Mesenchymal stem cell (in vitro differentiated cells and primary cell): ENCODE measurements around the gene GALNT10.
A peak's percentile ranks its signal among the peaks of the same experiment; 100 is the strongest.

Experiments used
- DNase-seq: peaks from one replicate; pipeline ENCODE4 v3.0.0-alpha.2; 2013
- H2AFZ ChIP-seq: one replicate; pipeline ENCODE4 v1.6.1; 2013; ENCODE audit warnings: low read depth, mild to moderate bottlenecking, control low read depth, inconsistent platforms, low read length, moderate library complexity
- H2AK5ac ChIP-seq: 2 replicates; pipeline ENCODE4 v1.6.1; 2013; ENCODE audit warnings: low read length, moderate library complexity, mild to moderate bottlenecking, inconsistent platforms; ENCODE audit not compliant: severe bottlenecking
- H2BK120ac ChIP-seq: one replicate; pipeline ENCODE4 v1.6.1; 2013; ENCODE audit warnings: low read depth, mild to moderate bottlenecking, inconsistent platforms, low read length, moderate library complexity
- H2BK12ac ChIP-seq, 2 experiments: one replicate each; pipeline ENCODE4 v1.6.1; 2013; ENCODE audit warnings: inconsistent platforms in 2 of 2, low read length in 2 of 2, mild to moderate bottlenecking in 2 of 2, moderate library complexity in 2 of 2, control low read depth in 1 of 2
- H2BK15ac ChIP-seq: one replicate; pipeline ENCODE4 v1.6.1; 2013; ENCODE audit warnings: mild to moderate bottlenecking, low read depth, inconsistent platforms; ENCODE audit not compliant: poor library complexity, severe bottlenecking
- H2BK5ac ChIP-seq: 2 replicates; pipeline ENCODE4 v1.6.1; 2013; ENCODE audit warnings: low read depth, mild to moderate bottlenecking, low read length, control low read depth, inconsistent platforms; ENCODE audit not compliant: poor library complexity, severe bottlenecking
- H3K14ac ChIP-seq, 2 experiments: one replicate each; pipeline ENCODE4 v1.6.1; 2013; ENCODE audit warnings: inconsistent platforms in 2 of 2, low read length in 2 of 2, control low read depth in 1 of 2, mild to moderate bottlenecking in 1 of 2, moderate library complexity in 1 of 2
- H3K18ac ChIP-seq, 2 experiments: one replicate each; pipeline ENCODE4 v1.6.1; 2013; ENCODE audit warnings: inconsistent platforms in 2 of 2, low read length in 2 of 2, control low read depth in 1 of 2, low read depth in 1 of 2, mild to moderate bottlenecking in 1 of 2
- H3K23ac ChIP-seq, 2 experiments: one replicate each; pipeline ENCODE4 v1.6.1; 2013; ENCODE audit warnings: inconsistent platforms in 2 of 2, low read length in 2 of 2, mild to moderate bottlenecking in 2 of 2, moderate library complexity in 2 of 2, control low read depth in 1 of 2
- H3K27ac ChIP-seq: 2 replicates; pipeline ENCODE4 v1.5.1; 2013; ENCODE audit warnings: mild to moderate bottlenecking, moderate library complexity, low read length, control low read depth, inconsistent platforms; ENCODE audit not compliant: poor library complexity, severe bottlenecking
- H3K27me3 ChIP-seq, 2 experiments: 2 replicates each; pipeline versions ENCODE4 v1.6.1 to v1.7.0; 2013; ENCODE audit warnings: low read length in 2 of 2, mild to moderate bottlenecking in 2 of 2, moderate library complexity in 2 of 2, control low read depth in 1 of 2, inconsistent platforms in 1 of 2; ENCODE audit not compliant: control insufficient read depth in 1 of 2, insufficient read depth in 1 of 2
- H3K36me3 ChIP-seq, 2 experiments: 2 replicates each; pipeline versions ENCODE4 v1.6.1 to v1.7.0; 2013; ENCODE audit warnings: low read length in 2 of 2, control low read depth in 1 of 2, inconsistent platforms in 1 of 2, low read depth in 1 of 2, mild to moderate bottlenecking in 1 of 2; ENCODE audit not compliant: insufficient read depth in 2 of 2, control insufficient read depth in 1 of 2
- H3K4ac ChIP-seq, 2 experiments: one replicate each; pipeline ENCODE4 v1.6.1; 2013; ENCODE audit warnings: inconsistent platforms in 2 of 2, low read length in 2 of 2, mild to moderate bottlenecking in 2 of 2, moderate library complexity in 2 of 2, control low read depth in 1 of 2, low read depth in 1 of 2
- H3K4me1 ChIP-seq: 2 replicates; pipeline ENCODE4 v1.6.1; 2013; ENCODE audit warnings: low read depth, low read length, control low read depth; ENCODE audit not compliant: control insufficient read depth, insufficient read depth
- H3K4me2 ChIP-seq: 2 replicates; pipeline ENCODE4 v1.6.1; 2013; ENCODE audit warnings: low read length, mild to moderate bottlenecking, inconsistent platforms; ENCODE audit not compliant: poor library complexity, severe bottlenecking
- H3K4me3 ChIP-seq, 2 experiments: 2 replicates each; pipeline versions ENCODE4 v1.5.1 to v1.7.0; 2013; ENCODE audit warnings: low read length in 2 of 2, mild to moderate bottlenecking in 2 of 2, control low read depth in 1 of 2, low read depth in 1 of 2; ENCODE audit not compliant: insufficient read depth in 1 of 2
- H3K79me1 ChIP-seq: replicated peaks from 2 replicates; pipeline ENCODE4 v1.6.1; 2013; ENCODE audit warnings: mild to moderate bottlenecking, control low read depth, low read length, inconsistent platforms; ENCODE audit not compliant: poor library complexity, severe bottlenecking
- H3K9ac ChIP-seq: 2 replicates; pipeline ENCODE4 v1.7.0; 2013; ENCODE audit warnings: mild to moderate bottlenecking, low read length, moderate library complexity
- H3K9me3 ChIP-seq: 2 replicates; pipeline ENCODE4 v1.7.0; 2013; ENCODE audit warnings: mild to moderate bottlenecking, low read length; ENCODE audit not compliant: control insufficient read depth
- H4K8ac ChIP-seq: one replicate; pipeline ENCODE4 v1.6.1; 2013; ENCODE audit warnings: inconsistent platforms, mild to moderate bottlenecking, low read length, moderate library complexity
- H4K91ac ChIP-seq: one replicate; pipeline ENCODE4 v1.6.1; 2013; ENCODE audit warnings: mild to moderate bottlenecking, low read length, inconsistent platforms
- WGBS: methylation state at CpG from one replicate; pipeline ENCODE4 v1.1.7; 2013; ENCODE audit warnings: mixed read lengths; 5-methylcytosine and 5-hydroxymethylcytosine counted together

GALNT10 gene

DNA sequence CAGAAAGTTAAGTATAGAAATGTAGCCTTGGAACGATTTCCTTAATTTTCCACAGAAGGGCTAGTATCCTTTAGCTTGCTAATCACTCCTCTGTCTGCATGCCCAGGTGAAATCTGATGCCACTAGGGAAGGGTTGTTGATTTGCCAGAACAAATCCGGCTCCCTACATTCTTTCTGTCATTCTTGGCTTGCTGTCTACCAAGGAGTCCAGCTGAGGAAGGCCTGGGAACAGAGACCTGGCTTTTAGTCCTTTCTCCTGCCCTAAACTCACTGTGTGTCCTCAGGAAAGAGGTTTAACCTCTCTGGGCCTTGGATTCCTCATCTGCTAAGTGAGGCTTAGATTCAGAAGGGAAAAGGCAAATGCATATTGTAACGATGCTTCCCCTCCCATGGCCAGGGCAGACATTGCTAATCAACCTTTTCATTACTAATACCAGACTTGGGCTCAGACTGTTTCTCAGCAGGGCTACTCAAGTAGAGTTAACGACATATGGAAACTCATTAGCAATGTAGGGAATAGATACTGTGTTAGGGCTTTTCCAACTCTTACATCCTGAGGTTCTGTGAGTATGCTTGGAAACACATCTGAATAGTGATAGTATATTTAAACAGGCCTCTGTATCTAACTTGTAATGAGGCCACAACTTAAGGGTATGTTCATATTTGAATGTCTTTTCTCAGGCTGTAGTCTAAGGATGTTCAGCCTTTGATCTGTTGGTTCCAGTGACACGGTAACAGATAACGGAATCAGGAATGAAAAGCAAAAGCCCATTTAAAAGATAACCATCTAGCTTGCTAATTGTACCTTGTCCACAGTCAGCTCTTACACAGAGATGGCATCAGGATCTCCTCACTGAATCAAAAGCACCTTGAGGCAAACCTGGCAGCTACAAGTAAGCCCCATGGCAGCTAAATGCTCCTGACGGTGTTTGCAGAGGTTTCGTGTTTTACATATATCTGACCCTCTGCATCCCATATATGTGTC, 4.1 kb downstream of the GALNT10 start:
- H3K4me2 ChIP-seq, result no peak overlapping the region
- no peak overlapping the region for H4K8ac ChIP-seq
- no peak overlapping the region for H3K14ac ChIP-seq
- H3K36me3 ChIP-seq, result peaks cover 0 to 19% of the 10 kb centered on the region in 2 experiments
- WGBS, result 80% methylated on average over 7 of the region's 8 CpGs
- no peak overlapping the region for H4K91ac ChIP-seq
- H2BK12ac ChIP-seq, result no peak overlapping the region
- H2BK120ac ChIP-seq, result no peak overlapping the region
- peaks cover 23% of the 10 kb centered on the region for H3K4me1 ChIP-seq
- H3K18ac ChIP-seq, result no peak overlapping the region
- no peak overlapping the region for H3K4ac ChIP-seq
- no peak overlapping the region for H3K4me3 ChIP-seq
- H2BK15ac ChIP-seq, result no peak overlapping the region
- H2AFZ ChIP-seq, result no peak overlapping the region
- H3K27ac ChIP-seq, result no peak overlapping the region
- H3K9ac ChIP-seq, result no peak overlapping the region
- no peaks in the 10 kb centered on the region for H3K9me3 ChIP-seq
- no peak for DNase-seq
- H3K23ac ChIP-seq, result no peak overlapping the region
- H2BK5ac ChIP-seq, result no peak overlapping the region
- peaks cover 32% of the 10 kb centered on the region for H3K79me1 ChIP-seq
- H3K27me3 ChIP-seq, result peaks cover 0 to 1% of the 10 kb centered on the region in 2 experiments
- H2AK5ac ChIP-seq, result no peak overlapping the region

DNA sequence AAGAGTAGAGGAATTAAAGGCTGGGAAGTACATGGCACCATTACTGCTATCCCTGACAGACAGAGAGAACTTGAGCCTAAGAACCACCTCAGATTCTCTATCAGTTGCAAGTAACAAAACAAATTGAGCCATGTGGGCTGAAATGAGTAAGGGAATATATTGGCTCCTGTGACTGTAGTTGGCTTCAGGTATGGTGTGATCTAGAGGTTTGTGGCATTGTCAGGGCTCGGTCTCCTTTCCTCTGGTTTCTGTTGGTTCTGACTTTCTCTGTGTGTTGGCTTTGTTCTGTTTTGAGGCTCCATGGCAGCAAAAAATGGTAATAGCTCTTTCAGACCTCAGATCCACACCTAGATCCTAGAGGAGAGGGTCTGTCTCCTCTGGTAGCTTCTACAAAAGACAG, 5.7 kb downstream of the GALNT10 start:
- H3K4me3 ChIP-seq, result no peak overlapping the region
- H3K9me3 ChIP-seq, result no peaks in the 10 kb centered on the region
- no peak overlapping the region for H4K8ac ChIP-seq
- no peak overlapping the region for H2AK5ac ChIP-seq
- no peak overlapping the region for H2AFZ ChIP-seq
- no peak overlapping the region for H3K14ac ChIP-seq
- WGBS, result 100% methylated on average over 1 of the region's 1 CpG
- H3K36me3 ChIP-seq, result peaks cover 0 to 28% of the 10 kb centered on the region in 2 experiments
- peak overlapping the region in 1 of 2 experiments; percentile 70 for H3K18ac ChIP-seq
- H3K27me3 ChIP-seq, result no peaks in the 10 kb centered on the region
- no peak overlapping the region for H2BK5ac ChIP-seq
- no peak for DNase-seq
- H2BK120ac ChIP-seq, result no peak overlapping the region
- peak overlapping the region in 1 of 2 experiments; percentile 58 for H3K4ac ChIP-seq
- H3K27ac ChIP-seq, result no peak overlapping the region
- H2BK15ac ChIP-seq, result no peak overlapping the region
- no peak overlapping the region for H3K23ac ChIP-seq
- no peak overlapping the region for H3K4me2 ChIP-seq
- H2BK12ac ChIP-seq, result peak overlapping the region in 1 of 2 experiments; percentile 29
- no peak overlapping the region for H4K91ac ChIP-seq
- H3K79me1 ChIP-seq, result peaks cover 31% of the 10 kb centered on the region
- no peak overlapping the region for H3K9ac ChIP-seq
- peaks cover 22% of the 10 kb centered on the region for H3K4me1 ChIP-seq

DNA sequence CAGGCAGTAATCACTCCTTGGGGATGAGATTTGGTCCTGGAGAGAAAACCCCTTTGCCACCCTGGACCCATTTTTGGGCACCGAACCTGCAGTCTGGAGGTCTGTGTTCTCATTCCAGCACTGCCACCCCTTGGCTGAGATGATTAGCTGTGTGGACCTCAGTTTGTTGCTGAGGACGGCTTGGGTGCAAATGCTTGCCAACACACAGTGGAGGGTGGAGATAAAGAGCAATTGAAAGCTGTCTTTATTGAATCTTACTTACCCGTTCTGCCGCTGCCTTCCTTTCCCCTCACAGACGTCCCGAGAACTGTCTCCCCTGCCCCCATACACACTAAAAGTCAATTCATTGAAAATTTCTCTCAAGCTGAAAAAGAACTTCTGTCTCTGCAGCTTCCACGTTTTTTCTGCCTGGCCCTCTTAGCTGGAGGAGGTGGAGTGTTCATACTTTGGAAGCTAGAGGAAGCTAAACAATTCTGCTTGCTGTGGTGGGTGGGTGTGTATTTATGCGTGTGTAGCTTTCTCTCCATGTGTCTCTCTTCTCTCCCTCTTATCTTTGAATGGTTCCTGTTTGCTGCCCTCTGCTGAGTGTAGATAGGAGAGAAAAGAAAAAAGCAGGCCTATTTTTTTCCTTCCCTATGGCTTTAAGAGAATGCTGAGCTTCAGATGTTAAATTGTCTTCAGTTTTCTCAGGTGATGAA, 6.6 kb downstream of the GALNT10 start:
- Histone ChIP-seq H2BK12ac (peak overlapping the region in 1 of 2 experiments; percentile 7), H3K4me2 (no peak overlapping the region), H3K23ac (no peak overlapping the region), H3K36me3 (peaks cover 0 to 30% of the 10 kb centered on the region in 2 experiments), H3K79me1 (peaks cover 33% of the 10 kb centered on the region), H2BK5ac (no peak overlapping the region), H3K27me3 (no peaks in the 10 kb centered on the region), H4K91ac (no peak overlapping the region), H3K4me1 (peaks cover 17% of the 10 kb centered on the region), H3K9ac (peak overlapping the region; percentile 4), H2BK120ac (no peak overlapping the region), H2BK15ac (no peak overlapping the region), H3K18ac (no peak overlapping the region), H3K27ac (no peak overlapping the region), H3K9me3 (no peaks in the 10 kb centered on the region), H4K8ac (no peak overlapping the region), H2AFZ (no peak overlapping the region), H2AK5ac (no peak overlapping the region), H3K4me3 (no peak overlapping the region), H3K4ac (peak overlapping the region in 1 of 2 experiments; percentile 17), H3K14ac (peak overlapping the region in 1 of 2 experiments; percentile 19)
- WGBS, result 56% methylated on average over 5 of the region's 8 CpGs
- peak; percentile 76 for DNase-seq
